Upper lobe of left lung (tissue), 4 donors: ENCODE results near the gene ACAA2.

ENCODE experiments used
- POLR2AphosphoS5 ChIP-seq, 2 donors: sonication (generic); formaldehyde crosslinking; IDR thresholded peaks; one replicate each; pipeline ENCODE4 v1.5.1; 2017; ENCODE audit warnings: antibody characterized with exemption in 2 of 2
- TF ChIP-seq, protein P1 (sequence below), 6 experiments: fragments of 450-650 bp in 4 of 6; fragments of 200-600 bp in 2 of 6; sonication (generic) in 2 of 6; IDR thresholded peaks; one replicate each; pipeline ENCODE4 v1.5.1; 2016 to 2019; ENCODE audit warnings: antibody characterized with exemption in 6 of 6

DNA sequence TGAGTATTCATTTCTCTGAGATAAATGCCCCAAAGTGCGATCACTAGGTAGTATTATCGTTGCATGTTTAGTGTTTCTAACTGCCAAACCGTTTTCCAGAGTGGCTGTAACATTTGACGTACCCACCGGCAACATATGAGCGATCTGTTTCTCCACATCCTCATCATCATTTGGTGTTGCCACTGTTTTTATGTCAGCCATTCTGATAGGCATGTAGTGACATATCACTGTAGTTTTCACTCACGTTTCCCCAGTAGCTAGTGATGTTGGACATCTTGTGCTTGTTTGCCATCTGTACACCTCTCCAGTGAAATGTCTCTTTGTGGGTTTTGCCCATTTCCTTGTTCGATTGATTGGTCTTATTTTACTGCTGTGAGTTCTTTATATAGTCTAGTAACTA lies 63.8 kb downstream of the ACAA2 start:
- TF ChIP-seq, protein P1, sequence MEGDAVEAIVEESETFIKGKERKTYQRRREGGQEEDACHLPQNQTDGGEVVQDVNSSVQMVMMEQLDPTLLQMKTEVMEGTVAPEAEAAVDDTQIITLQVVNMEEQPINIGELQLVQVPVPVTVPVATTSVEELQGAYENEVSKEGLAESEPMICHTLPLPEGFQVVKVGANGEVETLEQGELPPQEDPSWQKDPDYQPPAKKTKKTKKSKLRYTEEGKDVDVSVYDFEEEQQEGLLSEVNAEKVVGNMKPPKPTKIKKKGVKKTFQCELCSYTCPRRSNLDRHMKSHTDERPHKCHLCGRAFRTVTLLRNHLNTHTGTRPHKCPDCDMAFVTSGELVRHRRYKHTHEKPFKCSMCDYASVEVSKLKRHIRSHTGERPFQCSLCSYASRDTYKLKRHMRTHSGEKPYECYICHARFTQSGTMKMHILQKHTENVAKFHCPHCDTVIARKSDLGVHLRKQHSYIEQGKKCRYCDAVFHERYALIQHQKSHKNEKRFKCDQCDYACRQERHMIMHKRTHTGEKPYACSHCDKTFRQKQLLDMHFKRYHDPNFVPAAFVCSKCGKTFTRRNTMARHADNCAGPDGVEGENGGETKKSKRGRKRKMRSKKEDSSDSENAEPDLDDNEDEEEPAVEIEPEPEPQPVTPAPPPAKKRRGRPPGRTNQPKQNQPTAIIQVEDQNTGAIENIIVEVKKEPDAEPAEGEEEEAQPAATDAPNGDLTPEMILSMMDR (IDR thresholded peaks at IDR 0.05): no peak
- no peak for TF ChIP-seq POLR2AphosphoS5 (IDR thresholded peaks at IDR 0.05)
